Body of pancreas (tissue), 4 donors: Measurements from ENCODE around the gene DDAH2. TPM values are rescaled to one million over a fixed set of nuclear protein-coding genes. Genes with fewer than 3 reads are reported as not detected.
"Not testable (repeated sequence)": the region's sequence is repeated elsewhere in the genome, so short reads cannot be mapped to it uniquely, and the experiment has no call there.

ENCODE experiments used
- ATAC-seq: fragments of 150-250 bp; one replicate; pipeline ENCODE4 v1.9.1; 2016
- DNase-seq, 4 donors: peaks; one replicate each; pipeline ENCODE4 v3.0.0-alpha.2; 2019
- H3K27ac ChIP-seq, 4 donors: fragments of 200-600 bp; sonication (generic); 1 replicate in 3 of 4; 2 replicates in 1 of 4; pipeline versions ENCODE4 v1.5.1 to v1.6.1; 2016 to 2019; ENCODE audit warnings: mild to moderate bottlenecking in 1 of 4, mixed read lengths in 1 of 4, moderate library complexity in 1 of 4
- H3K27me3 ChIP-seq, 2 donors: fragments of 200-600 bp; sonication (generic); one replicate each; pipeline ENCODE4 v1.6.0; 2016; ENCODE audit warnings: mild to moderate bottlenecking in 1 of 2
- H3K36me3 ChIP-seq, 2 donors: fragments of 200-600 bp; sonication (generic); replicated peaks in 1 of 2; 2 replicates each; pipeline ENCODE4 v1.5.1; 2016; ENCODE audit warnings: low read depth in 2 of 2; ENCODE audit not compliant: insufficient read depth in 1 of 2
- H3K4me1 ChIP-seq: fragments of 200-600 bp; sonication (generic); one replicate; pipeline ENCODE4 v1.6.0; 2016
- H3K4me3 ChIP-seq, 2 donors: fragments of 200-600 bp; sonication (generic); 1 replicate in 1 of 2; 2 replicates in 1 of 2; pipeline ENCODE4 v1.5.1; 2016 to 2019
- H3K9me3 ChIP-seq, 3 donors: fragments of 200-600 bp; sonication (generic); 1 replicate in 2 of 3; 2 replicates in 1 of 3; pipeline ENCODE4 v1.5.1; 2016
- POLR2A ChIP-seq, 3 donors: fragments of 450-650 bp; IDR thresholded peaks; one replicate each; pipeline ENCODE4 v1.6.1; 2016; ENCODE audit warnings: antibody characterized with exemption in 3 of 3, mild to moderate bottlenecking in 2 of 3
- WGBS, 2 donors: methylation state at CpG; one replicate each; pipeline ENCODE4 v1.1.5; 2017; 5-methylcytosine and 5-hydroxymethylcytosine counted together
- intact Hi-C: fragments of 100-400 bp; cut with DNase I; formaldehyde crosslinking; loops from one replicate; pipeline ENCODE4 v1.15.1; 2023
- total RNA-seq, 2 donors: library from RNA; depleted of rRNA; stranded (reverse); fragments of >200 nt; gene quantifications; one replicate each; pipeline ENCODE4 v1.1.0, GENCODE V29; 2016
- TF ChIP-seq, protein P1 (sequence below), 7 experiments: fragments of 450-650 bp in 4 of 7; fragments of 200-600 bp in 3 of 7; sonication (generic) in 3 of 7; IDR thresholded peaks; one replicate each; pipeline ENCODE4 v1.5.1; 2016 to 2019; ENCODE audit warnings: antibody characterized with exemption in 7 of 7

DDAH2 gene
- total RNA-seq, 2 donors from 2014 or later, result 23.6 to 40.5 TPM

DNA sequence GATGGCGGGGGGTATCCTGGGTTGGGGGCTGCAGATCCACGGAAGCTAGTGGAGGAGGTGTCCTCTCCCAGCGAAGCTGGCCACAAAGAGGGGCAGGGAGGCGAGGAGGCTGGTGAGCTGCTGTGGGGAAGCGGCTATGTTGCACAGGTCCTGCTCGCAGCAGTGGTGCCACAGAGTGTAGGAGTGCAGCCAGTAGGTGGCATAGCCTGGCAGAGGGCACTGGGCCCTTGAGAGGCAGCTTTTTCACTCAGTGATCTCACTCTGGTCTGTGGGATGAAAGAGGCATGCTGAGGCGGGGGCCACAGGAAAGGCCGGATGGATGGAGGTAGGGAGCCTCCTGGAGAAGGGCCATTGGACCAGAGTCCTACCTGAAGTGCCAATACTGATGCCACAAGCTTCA, 16.8 kb downstream of the DDAH2 start:
- Histone ChIP-seq H3K27ac (no peak overlapping the region), H3K36me3 (no peaks in the 10 kb centered on the region), H3K4me1 (no peaks in the 10 kb centered on the region), H3K4me3 (no peak overlapping the region), H3K27me3 (no peaks in the 10 kb centered on the region), H3K9me3 (no peaks in the 10 kb centered on the region)
- intact Hi-C loops, result no loop called here
- DNase-seq (peak in 1 of 4 donors; percentile 31), ATAC-seq (no peak)
- WGBS, 2 donors, result 61 to 67% methylated on average over 8 of the region's 8 CpGs
- TF ChIP-seq, protein P1, sequence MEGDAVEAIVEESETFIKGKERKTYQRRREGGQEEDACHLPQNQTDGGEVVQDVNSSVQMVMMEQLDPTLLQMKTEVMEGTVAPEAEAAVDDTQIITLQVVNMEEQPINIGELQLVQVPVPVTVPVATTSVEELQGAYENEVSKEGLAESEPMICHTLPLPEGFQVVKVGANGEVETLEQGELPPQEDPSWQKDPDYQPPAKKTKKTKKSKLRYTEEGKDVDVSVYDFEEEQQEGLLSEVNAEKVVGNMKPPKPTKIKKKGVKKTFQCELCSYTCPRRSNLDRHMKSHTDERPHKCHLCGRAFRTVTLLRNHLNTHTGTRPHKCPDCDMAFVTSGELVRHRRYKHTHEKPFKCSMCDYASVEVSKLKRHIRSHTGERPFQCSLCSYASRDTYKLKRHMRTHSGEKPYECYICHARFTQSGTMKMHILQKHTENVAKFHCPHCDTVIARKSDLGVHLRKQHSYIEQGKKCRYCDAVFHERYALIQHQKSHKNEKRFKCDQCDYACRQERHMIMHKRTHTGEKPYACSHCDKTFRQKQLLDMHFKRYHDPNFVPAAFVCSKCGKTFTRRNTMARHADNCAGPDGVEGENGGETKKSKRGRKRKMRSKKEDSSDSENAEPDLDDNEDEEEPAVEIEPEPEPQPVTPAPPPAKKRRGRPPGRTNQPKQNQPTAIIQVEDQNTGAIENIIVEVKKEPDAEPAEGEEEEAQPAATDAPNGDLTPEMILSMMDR (IDR thresholded peaks at IDR 0.05), result peak in 1 of 7 experiments; percentile 26
- no peak for TF ChIP-seq POLR2A (IDR thresholded peaks at IDR 0.05)

DNA sequence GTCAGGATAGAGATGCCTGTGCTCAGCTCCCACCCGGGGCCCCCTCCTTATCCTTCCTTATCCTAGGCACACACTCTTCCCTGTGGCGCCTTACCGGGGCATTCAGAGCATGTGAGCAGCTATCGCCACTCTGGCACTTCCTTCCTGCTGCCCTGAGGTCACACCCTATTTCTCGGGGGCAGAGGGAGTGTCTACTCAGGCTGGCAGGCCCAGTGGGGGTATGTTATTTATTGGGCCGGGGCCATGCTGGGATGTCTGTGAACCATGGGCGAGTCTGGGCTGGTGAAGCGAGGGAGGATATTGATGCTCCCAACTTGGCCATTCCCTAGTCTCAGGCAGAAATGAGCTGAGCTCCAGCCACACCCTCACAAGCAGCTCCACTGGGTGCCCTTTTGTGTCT, 17.9 kb downstream of the DDAH2 start:
- ATAC-seq, result no peak
- WGBS, 2 donors, result 45 to 48% methylated on average over 6 to 8 of the region's 8 CpGs

DNA sequence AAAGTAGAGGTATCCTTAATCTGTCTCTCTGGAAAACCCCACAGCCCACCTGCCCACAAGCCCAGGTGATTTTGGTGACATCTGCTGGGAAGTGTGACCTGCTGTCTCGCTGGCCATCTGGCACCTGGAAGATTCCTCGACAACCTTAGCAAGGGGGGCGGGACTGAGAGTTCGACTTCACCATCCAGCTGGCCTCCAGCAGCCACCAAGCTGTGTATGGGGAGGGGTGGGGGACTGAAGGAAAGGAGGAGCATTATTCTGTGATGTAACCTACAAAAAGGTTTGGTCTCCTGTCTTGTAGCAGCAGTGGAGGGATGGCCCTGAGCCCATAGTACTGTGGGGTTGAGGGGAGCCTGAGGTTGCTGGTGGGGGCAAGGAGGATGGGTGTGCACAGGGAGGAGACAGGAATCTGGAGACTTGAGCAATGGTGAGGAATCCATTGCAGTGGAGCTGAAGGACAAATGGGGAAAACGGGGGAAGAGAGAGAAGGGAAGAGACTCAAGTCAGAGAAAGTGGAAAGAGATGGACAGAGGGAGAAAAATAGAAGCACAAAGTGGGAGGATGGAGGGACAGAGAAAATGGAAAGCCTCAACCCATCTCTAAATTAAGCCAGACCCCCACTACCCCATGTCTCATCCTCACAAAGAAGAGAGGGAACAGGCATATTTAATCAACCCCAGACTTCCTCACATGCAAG, 18.4 kb downstream of the DDAH2 start:
- Histone ChIP-seq H3K27me3 (no peaks in the 10 kb centered on the region), H3K27ac (no peak overlapping the region), H3K9me3 (no peaks in the 10 kb centered on the region), H3K4me1 (no peaks in the 10 kb centered on the region), H3K4me3 (no peak overlapping the region), H3K36me3 (no peaks in the 10 kb centered on the region)
- intact Hi-C loops, result no loop called here
- no peak for TF ChIP-seq POLR2A (IDR thresholded peaks at IDR 0.05)
- TF ChIP-seq, protein P1 (IDR thresholded peaks at IDR 0.05), result no peak
- ATAC-seq (no peak), DNase-seq (no peak)
- WGBS, 2 donors, result 42 to 49% methylated on average over 5 of the region's 5 CpGs

More for the DNA sequence above, 17.9 kb downstream of the DDAH2 start:
- Histone ChIP-seq H3K36me3 (no peaks in the 10 kb centered on the region), H3K27ac (no peak overlapping the region), H3K4me1 (no peaks in the 10 kb centered on the region), H3K4me3 (no peak overlapping the region), H3K27me3 (no peaks in the 10 kb centered on the region), H3K9me3 (no peaks in the 10 kb centered on the region)
- TF ChIP-seq, protein P1 (IDR thresholded peaks at IDR 0.05), result no peak
- TF ChIP-seq POLR2A (IDR thresholded peaks at IDR 0.05), result no peak
- no peak for DNase-seq
- intact Hi-C loops, result no loop called here

DNA sequence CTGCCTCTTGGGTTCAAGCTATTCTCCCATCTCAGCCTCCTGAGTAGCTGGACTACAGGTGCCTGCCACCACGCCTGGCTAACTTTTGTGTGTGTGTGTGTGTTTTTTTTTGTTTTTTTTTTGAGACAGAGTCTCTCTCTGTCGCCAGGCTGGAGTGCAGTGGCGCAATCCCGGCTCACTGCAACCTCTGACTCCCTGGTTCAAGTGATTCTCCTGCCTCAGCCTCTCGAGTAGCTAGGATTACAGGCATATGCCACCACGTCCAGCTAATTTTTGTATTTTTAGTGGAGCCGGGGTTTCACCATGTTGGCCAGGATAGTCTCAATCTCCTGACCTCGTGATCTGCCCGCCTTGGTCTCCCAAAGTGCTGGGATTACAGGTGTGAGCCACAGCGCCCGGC, 19.9 kb downstream of the DDAH2 start:
- H3K9me3 ChIP-seq, H3K27ac ChIP-seq, ATAC-seq, H3K27me3 ChIP-seq, DNase-seq, H3K4me1 ChIP-seq, H3K4me3 ChIP-seq, H3K36me3 ChIP-seq, intact Hi-C loops: not testable (repeated sequence)
- 72 to 74% methylated on average over 11 of the region's 11 CpGs for WGBS, 2 donors

DNA sequence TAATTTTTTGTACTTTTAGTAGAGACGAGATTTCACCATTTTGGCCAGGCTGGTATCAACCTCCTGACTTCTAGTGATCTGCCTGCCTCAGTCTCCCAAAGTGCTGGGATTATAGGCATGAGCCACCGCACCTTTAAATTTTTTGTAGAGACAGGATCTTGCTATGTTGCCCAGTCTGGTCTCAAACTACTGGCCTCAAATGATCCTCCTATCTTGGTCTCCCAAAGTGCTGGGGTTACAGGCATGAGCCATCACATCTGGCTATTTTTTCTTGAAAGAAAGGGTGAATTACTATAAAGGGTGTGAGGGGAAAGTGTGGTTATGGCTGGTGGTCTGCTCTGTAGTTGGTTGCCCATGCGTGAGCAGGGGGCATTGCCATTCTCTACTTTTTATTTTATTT, 20.9 kb downstream of the DDAH2 start:
- 78 to 91% methylated on average over 3 of the region's 3 CpGs for WGBS, 2 donors
- intact Hi-C loops, result no loop called here
- no peak for TF ChIP-seq POLR2A (IDR thresholded peaks at IDR 0.05)
- TF ChIP-seq, protein P1 (IDR thresholded peaks at IDR 0.05), result no peak

More for the DNA sequence above, 20.9 kb downstream of the DDAH2 start:
- Histone ChIP-seq H3K4me1 (peaks cover 6% of the 10 kb centered on the region), H3K36me3 (no peaks in the 10 kb centered on the region), H3K27me3 (no peaks in the 10 kb centered on the region), H3K4me3 (no peak overlapping the region), H3K27ac (no peak overlapping the region), H3K9me3 (no peaks in the 10 kb centered on the region)
- DNase-seq (no peak), ATAC-seq (no peak)
